B cell (primary cell): ENCODE results near the gene MCOLN1.

Experiments
- CTCF ChIP-seq: fragments of 200-600 bp; IDR thresholded peaks from one replicate; pipeline ENCODE4 v1.8.0; 2022; ENCODE audit warnings: antibody characterized with exemption, mild to moderate bottlenecking
- EZH2 ChIP-seq: IDR thresholded peaks from 2 replicates; pipeline ENCODE4 v1.6.1; 2012; ENCODE audit warnings: borderline replicate concordance, low read depth, mild to moderate bottlenecking, moderate library complexity, low read length; ENCODE audit not compliant: insufficient read depth, poor library complexity, severe bottlenecking

- TF ChIP-seq CTCF (no peak), EZH2 (no peak)
Observed at GRCh38 chr19:7529246-7529600, 6.8 kb downstream of the MCOLN1 start.
